ENCODE results near the gene AJM1. TPM values are rescaled to one million over a fixed set of nuclear protein-coding genes. Genes with fewer than 3 reads are reported as not detected.

Gene AJM1
- total RNA-seq, 1 experiment from 2014 or later: 5.3 TPM

DNA sequence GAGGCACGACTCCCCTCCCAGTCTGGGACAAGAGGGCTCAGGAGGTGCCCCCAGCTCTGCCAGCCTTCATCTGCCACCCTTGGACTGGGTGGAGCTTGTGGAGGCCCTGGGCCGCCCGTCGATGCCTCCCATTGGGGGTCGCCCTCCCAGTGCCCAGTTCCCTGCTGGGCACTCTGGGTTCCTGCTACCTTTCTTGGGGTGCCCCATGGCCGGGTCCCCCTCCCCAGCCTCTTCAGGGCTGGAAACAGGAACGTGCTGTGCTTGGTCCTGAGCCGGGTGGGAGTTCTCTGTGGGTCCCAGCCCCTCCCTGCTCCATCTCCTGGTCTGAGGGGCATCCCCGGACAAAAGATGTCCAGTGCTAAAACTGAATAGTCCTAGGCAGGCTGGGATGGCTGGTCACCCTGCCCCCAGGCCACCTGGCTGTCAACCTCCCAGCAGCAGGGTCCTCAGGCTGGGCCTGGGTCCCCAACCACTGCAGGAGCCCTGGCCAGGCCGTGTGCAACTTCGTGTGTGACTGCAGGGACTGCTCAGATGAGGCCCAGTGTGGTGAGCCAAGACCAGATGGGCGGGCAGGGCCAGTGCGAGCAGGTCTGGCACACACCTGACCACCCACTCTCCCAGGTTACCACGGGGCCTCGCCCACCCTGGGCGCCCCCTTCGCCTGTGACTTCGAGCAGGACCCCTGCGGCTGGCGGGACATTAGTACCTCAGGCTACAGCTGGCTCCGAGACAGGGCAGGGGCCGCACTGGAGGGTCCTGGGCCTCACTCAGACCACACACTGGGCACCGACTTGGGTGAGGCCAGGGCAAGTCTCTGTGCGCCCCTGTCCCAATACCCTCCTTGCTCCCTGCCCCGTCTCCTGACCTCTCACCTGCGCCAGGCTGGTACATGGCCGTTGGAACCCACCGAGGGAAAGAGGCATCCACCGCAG lies 10.7 kb downstream of the AJM1 start:
- ChIA-PET POLR2A (ENCODE audit: unreplicated experiment) (no interaction called here), CTCF (no interaction called here)
- no TSS peak for BruUV-seq (replicated peaks)
- no peak overlapping the region for H3K4me2 ChIP-seq
- H3K27ac ChIP-seq: no peak overlapping the region
- H3K4me1 ChIP-seq (replicated peaks; ENCODE audit: insufficient read depth): peaks cover 6% of the 10 kb centered on the region; the same call in 1 of the 2 replicates
- H3F3A ChIP-seq (ENCODE audit: insufficient read depth, low read depth): peaks cover 22% of the 10 kb centered on the region; the same call in 1 of the 2 replicates
- no peak for DNase-seq
- H2AFZ ChIP-seq: no peak overlapping the region
- no peaks in the 10 kb centered on the region for H3K36me3 ChIP-seq (ENCODE audit: low read depth)
- TF ChIP-seq, protein P1, sequence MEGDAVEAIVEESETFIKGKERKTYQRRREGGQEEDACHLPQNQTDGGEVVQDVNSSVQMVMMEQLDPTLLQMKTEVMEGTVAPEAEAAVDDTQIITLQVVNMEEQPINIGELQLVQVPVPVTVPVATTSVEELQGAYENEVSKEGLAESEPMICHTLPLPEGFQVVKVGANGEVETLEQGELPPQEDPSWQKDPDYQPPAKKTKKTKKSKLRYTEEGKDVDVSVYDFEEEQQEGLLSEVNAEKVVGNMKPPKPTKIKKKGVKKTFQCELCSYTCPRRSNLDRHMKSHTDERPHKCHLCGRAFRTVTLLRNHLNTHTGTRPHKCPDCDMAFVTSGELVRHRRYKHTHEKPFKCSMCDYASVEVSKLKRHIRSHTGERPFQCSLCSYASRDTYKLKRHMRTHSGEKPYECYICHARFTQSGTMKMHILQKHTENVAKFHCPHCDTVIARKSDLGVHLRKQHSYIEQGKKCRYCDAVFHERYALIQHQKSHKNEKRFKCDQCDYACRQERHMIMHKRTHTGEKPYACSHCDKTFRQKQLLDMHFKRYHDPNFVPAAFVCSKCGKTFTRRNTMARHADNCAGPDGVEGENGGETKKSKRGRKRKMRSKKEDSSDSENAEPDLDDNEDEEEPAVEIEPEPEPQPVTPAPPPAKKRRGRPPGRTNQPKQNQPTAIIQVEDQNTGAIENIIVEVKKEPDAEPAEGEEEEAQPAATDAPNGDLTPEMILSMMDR (conservative IDR thresholded peaks at IDR 0.05): no peak
- no peak for TF ChIP-seq EZH2 (IDR thresholded peaks at IDR 0.05; ENCODE audit: low read depth)
- intact Hi-C loops (cut with micrococcal nuclease; ENCODE audit: unreplicated experiment): no loop called here
- H3K27me3 ChIP-seq (ENCODE audit: insufficient read depth, low read depth): no peaks in the 10 kb centered on the region
- H3K4me3 ChIP-seq: no peak overlapping the region
- no peaks in the 10 kb centered on the region for H3K9me2 ChIP-seq (ENCODE audit: insufficient read depth)
- peaks cover 32% of the 10 kb centered on the region for H4K20me1 ChIP-seq (ENCODE audit: insufficient read depth)
- no peaks in the 10 kb centered on the region for H3K79me2 ChIP-seq (ENCODE audit: low read depth)
- no peaks in the 10 kb centered on the region for H3K9me3 ChIP-seq (ENCODE audit: insufficient read depth, low read depth)

DNA sequence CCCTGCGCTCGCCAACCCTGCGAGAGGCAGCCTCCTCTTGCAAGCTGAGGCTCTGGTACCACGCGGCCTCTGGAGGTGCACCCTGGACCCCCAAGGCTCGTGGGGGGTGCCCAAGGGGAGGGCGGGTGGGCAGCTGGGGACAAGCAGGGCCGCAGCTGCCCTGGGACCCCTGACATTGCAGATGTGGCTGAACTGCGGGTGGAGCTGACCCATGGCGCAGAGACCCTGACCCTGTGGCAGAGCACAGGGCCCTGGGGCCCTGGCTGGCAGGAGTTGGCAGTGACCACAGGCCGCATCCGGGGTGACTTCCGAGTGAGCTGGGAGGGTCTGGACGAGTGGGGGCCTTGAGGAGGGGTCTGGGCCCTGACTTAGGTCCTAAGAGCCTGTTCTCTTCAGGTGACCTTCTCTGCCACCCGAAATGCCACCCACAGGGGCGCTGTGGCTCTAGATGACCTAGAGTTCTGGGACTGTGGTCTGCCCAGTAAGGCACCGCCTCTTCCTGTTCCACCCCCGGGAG lies 11.4 kb downstream of the AJM1 start:
- Histone ChIP-seq H3F3A (ENCODE audit: insufficient read depth, low read depth) (peaks cover 22% of the 10 kb centered on the region; the same call in 1 of the 2 replicates), H4K20me1 (ENCODE audit: insufficient read depth) (peaks cover 33% of the 10 kb centered on the region), H3K4me1 (replicated peaks; ENCODE audit: insufficient read depth) (peaks cover 6% of the 10 kb centered on the region; the same call in 1 of the 2 replicates), H3K27ac (no peak overlapping the region), H2AFZ (no peak overlapping the region), H3K27me3 (ENCODE audit: insufficient read depth, low read depth) (no peaks in the 10 kb centered on the region), H3K79me2 (ENCODE audit: low read depth) (no peaks in the 10 kb centered on the region), H3K36me3 (ENCODE audit: low read depth) (no peaks in the 10 kb centered on the region), H3K4me3 (no peak overlapping the region), H3K4me2 (no peak overlapping the region), H3K9me2 (ENCODE audit: insufficient read depth) (no peaks in the 10 kb centered on the region), H3K9me3 (ENCODE audit: insufficient read depth, low read depth) (no peaks in the 10 kb centered on the region)
- intact Hi-C loops (cut with micrococcal nuclease; ENCODE audit: unreplicated experiment): no loop called here
- no TSS peak for BruUV-seq (replicated peaks)
- CTCF ChIA-PET: no interaction called here
- POLR2A ChIA-PET (ENCODE audit: unreplicated experiment): no interaction called here
- TF ChIP-seq, protein P1 (conservative IDR thresholded peaks at IDR 0.05): no peak
- TF ChIP-seq EZH2 (IDR thresholded peaks at IDR 0.05; ENCODE audit: low read depth): no peak
- peak in 1 of 2 experiments; percentile 33 for DNase-seq

DNA sequence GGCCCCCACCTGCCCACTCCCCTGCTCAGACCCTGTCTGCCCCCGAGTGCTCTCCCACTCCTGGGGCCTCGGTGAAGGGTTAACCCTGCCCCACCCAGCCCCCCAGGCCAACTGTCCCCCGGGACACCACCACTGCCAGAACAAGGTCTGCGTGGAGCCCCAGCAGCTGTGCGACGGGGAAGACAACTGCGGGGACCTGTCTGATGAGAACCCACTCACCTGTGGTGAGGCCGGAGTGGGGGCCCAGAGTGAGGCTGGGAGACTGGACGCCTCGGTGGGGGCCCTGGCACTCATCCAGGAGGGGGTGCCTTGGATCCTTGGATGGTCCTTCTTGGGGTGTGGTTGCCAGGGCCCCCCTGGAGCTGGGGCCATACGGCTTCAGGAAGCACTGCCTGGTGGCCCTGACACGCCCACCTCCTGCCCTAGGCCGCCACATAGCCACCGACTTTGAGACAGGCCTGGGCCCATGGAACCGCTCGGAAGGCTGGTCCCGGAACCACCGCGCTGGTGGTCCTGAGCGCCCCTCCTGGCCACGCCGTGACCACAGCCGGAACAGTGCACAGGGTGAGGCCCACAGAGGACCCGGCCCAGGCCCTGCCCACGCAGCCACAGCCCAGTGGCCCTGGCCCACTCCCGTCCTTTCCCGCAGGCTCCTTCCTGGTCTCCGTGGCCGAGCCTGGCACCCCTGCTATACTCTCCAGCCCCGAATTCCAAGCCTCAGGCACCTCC lies 12.0 kb downstream of the AJM1 start:
- no peaks in the 10 kb centered on the region for H3K79me2 ChIP-seq (ENCODE audit: low read depth)
- H3K27ac ChIP-seq: no peak overlapping the region
- no peaks in the 10 kb centered on the region for H3K9me3 ChIP-seq (ENCODE audit: insufficient read depth, low read depth)
- no peaks in the 10 kb centered on the region for H3K36me3 ChIP-seq (ENCODE audit: low read depth)
- no TSS peak for BruUV-seq (replicated peaks)
- intact Hi-C loops (cut with micrococcal nuclease; ENCODE audit: unreplicated experiment): no loop called here
- ChIA-PET CTCF (no interaction called here), POLR2A (ENCODE audit: unreplicated experiment) (no interaction called here)
- H3K4me2 ChIP-seq: no peak overlapping the region
- H4K20me1 ChIP-seq (ENCODE audit: insufficient read depth): peaks cover 33% of the 10 kb centered on the region
- no peaks in the 10 kb centered on the region for H3K27me3 ChIP-seq (ENCODE audit: insufficient read depth, low read depth)
- H2AFZ ChIP-seq: no peak overlapping the region
- TF ChIP-seq EZH2 (IDR thresholded peaks at IDR 0.05; ENCODE audit: low read depth): no peak
- TF ChIP-seq, protein P1 (conservative IDR thresholded peaks at IDR 0.05): no peak
- H3K4me3 ChIP-seq: no peak overlapping the region
- H3K9me2 ChIP-seq (ENCODE audit: insufficient read depth): no peaks in the 10 kb centered on the region
- H3K4me1 ChIP-seq (replicated peaks; ENCODE audit: insufficient read depth): peaks cover 6% of the 10 kb centered on the region; the same call in 1 of the 2 replicates
- DNase-seq: peak in 1 of 2 experiments; percentile 25
- H3F3A ChIP-seq (ENCODE audit: insufficient read depth, low read depth): peaks cover 25% of the 10 kb centered on the region; the same call in 1 of the 2 replicates

All from PC-9 (cell line).